CD4-positive, alpha-beta T cell treated with Interleukin-15 for 1 hour (primary cell): ENCODE data around the gene BEAN1.

Experiments
- DNase-seq: peaks from one replicate; pipeline ENCODE4 v3.0.0-alpha.2; 2020

BEAN1 gene

DNA sequence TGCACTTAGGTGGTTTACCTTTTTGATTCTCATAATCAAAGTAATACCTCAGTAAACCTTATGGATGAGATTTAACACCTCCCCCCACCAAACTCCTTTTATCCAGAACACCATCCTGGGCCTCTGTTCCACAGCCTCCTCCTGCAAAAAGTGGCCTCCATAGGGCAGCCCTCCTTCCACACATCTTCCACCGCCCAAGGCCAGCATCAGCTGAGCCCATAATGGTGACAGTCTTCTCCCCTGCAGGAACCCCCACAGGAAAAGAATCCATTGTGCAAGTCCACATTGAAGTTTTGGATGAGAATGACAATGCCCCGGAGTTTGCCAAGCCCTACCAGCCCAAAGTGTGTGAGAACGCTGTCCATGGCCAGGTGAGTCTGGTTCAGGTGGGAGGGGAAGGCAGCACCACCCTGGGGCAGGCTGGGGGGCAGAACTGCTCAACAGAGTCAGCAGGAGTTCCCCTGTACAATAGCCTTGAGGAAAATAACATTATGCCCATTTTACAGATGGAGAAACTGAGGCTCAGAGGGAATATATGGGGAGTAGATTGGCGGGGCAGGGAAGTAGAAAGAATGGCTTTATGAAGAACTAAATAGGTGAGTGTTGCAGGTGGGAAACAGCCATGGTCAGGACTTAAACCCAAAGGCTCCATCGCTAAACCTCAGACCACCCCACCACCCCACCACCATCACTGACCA is 29.2 kb upstream of the BEAN1 start:
- DNase-seq = no peak

DNA sequence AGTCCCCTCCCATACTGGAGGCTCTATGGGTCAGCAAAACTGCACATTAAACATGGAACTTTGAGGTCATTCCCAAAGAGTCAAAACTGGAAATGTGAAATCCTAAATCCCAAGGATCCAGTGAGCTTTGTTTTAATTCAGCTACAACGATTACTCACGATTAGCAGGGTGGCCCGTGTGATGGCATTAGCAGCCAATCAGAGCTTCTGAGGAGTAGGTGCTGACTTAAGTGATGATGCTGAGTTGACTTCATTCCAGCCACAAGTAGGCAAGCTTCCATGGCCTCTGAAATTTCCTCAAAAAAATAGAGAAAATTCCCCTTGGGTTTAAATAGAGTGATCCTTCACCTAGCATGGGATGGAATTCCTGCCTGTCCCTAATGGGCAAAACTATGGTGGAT is 28.1 kb upstream of the BEAN1 start:
- DNase-seq = no peak

DNA sequence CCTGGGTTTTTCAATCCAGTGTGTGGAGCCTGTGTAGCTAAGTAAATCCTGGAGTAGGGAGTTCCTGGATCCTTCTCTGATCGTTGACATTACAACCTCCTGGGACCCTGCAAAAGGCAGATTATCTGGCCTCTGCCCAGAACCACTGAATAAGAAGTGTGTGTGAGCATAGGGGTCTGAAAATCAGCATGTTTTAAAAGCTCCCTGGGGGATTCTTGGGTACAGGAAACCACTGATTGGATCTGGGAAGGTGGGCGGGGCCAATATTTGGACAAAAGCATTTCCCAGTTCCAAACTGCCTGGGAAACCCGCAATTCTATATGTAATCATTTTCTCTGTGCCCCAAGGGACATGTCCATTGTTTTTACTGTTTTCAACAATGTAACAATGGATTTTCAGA is 27.2 kb upstream of the BEAN1 start:
- no peak for DNase-seq

DNA sequence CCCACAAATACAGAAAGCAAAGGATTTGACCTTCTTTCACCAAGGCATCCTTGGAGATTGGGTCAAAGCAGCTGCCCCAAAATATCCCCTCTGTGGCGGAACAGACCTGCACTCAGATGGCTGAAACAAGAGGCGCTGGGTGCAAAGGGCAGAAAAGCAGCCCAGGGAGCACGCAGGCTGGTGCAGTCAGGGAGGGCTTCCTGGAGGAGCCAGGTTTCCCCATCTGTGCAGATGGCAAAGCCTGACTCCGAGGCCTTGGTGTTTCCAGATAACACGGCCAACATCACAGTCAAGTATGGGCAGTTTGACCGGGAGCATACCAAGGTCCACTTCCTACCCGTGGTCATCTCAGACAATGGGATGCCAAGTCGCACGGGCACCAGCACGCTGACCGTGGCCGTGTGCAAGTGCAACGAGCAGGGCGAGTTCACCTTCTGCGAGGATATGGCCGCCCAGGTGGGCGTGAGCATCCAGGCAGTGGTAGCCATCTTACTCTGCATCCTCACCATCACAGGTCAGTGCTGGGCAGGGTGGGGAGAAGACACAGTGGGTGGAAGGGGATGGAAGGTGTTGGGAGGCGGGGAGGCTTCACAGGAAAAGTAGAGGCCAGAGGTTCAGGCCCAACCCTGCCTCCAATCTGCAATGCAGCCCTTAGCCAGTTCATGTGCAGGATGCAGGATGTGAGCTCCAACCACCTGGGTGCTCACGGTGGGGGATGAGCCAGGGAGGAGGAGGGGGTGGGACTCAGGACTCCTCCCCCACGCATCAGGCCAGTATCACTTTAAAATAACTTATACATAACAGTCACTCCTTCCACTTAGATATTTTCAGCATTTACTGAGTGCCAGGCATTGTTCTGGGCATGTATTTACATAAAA is 26.4 kb upstream of the BEAN1 start:
- no peak for DNase-seq

GRCh38 chr16:66401610-66402009 is 25.5 kb upstream of the BEAN1 start:
- no peak for DNase-seq

- DNase-seq = no peak
Observed at GRCh38 chr16:66402166-66402565, 24.9 kb upstream of the BEAN1 start.

- no peak for DNase-seq
Observed at GRCh38 chr16:66402591-66403230, 24.4 kb upstream of the BEAN1 start.

DNA sequence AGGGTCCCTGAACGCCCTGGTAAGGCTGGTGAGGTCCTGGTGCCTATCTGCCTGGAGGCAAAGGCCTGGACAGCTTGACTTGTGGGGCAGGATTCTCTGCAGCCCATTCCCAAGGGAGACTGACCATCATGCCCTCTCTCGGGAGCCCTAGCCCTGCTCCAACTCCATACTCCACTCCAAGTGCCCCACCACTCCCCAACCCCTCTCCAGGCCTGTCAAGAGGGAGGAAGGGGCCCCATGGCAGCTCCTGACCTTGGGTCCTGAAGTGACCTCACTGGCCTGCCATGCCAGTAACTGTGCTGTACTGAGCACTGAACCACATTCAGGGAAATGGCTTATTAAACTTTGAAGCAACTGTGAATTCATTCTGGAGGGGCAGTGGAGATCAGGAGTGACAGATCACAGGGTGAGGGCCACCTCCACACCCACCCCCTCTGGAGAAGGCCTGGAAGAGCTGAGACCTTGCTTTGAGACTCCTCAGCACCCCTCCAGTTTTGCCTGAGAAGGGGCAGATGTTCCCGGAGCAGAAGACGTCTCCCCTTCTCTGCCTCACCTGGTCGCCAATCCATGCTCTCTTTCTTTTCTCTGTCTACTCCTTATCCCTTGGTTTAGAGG is 23.5 kb upstream of the BEAN1 start:
- DNase-seq = no peak

DNA sequence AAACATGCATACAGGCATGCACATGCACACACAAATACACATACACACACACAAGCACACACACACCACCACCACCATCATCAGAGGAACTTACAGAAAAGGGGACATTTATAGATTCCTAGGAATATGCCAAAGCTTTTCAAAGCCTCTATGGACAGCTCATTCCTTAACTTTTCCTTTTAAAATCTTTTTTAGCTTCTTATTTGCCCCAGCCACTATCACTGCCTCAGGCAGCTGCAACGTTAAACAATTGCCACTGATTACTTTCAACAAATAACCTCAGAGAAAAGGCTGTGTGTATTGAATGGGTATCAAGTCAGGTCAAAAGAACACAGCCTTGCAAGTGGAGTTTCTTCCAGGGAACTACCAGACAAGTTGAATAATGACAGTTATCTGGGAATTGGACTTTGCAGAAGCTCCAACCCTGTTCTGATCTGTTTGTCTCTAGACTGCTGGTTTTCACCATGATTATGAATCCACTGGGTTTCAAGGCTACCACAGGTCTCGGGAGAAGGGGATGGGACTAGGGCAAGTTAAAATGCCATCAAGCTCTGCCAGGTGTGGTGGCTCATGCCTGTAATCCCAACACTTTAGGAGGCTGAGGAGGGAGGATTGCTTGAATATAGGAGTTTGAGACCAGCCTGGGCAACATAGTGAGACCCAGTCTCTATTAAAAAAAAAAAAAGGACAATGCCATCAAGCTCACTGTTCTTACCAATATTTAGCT is 21.9 kb upstream of the BEAN1 start:
- DNase-seq = no peak

- peak; percentile 77 for DNase-seq
Observed at GRCh38 chr16:66406534-66407221, 20.4 kb upstream of the BEAN1 start.

DNA sequence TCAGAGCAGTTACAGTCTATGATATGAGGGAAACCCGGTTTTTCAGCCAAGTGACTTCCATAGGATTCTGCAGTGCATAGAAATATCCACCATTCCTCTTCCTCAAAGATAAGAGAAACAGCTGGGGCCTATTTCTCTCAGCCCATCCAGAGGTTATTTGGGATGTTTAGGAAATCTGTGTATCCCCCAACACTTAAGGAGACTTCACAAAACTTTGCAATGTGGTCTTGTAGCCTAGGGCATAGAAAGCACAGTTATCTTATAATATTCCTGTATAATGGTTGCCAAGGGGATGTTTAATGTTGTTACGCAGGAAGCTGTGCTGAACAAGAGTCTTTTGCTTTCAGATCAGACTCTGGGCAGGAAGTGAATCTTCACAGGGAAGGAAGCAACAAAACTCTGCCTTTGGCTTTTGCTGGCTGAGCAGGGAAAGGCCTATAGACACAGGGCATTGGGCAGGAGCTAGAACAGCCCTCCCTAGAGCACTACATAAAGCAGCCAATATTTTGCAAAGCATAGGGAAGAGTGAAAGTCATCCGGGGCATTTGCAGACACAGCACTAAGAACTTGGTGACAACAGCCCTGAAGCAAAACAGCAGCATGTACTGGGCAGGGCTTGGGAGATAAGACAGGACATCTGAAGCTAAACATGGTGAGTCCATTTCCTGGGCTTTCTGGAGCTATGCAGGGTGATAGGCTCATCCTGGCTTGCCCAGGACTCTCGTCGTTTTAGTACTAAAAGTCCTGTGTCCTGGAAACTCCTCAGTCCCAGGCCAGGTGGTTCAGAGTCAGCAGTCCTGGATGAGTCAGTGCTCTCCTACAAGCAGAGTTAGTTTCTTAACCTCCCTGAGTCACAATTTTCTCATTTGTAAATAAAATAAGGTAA is 18.7 kb upstream of the BEAN1 start:
- DNase-seq = no peak

- no peak for DNase-seq
Observed at GRCh38 chr16:66409156-66409555, 17.9 kb upstream of the BEAN1 start.

DNA sequence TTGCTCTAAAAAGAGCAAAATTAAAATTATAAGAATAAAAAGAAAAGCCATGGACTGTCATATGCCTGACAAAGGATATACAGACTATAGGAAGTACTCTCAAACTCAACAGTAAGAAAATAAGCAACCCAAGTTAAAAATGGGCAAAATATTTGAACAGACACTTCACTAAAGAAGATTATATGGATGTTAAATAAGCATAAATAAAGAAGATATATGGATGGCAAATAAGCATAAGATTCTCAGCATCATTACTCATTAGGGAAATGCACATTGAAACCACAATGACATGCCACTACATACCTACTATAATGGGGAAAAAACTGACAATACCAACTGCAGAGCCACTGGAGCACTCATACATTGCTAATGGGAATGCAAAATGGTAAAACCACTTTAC is 14.9 kb upstream of the BEAN1 start:
- no peak for DNase-seq

GRCh38 chr16:66414891-66415290 is 12.2 kb upstream of the BEAN1 start:
- DNase-seq = no peak

DNA sequence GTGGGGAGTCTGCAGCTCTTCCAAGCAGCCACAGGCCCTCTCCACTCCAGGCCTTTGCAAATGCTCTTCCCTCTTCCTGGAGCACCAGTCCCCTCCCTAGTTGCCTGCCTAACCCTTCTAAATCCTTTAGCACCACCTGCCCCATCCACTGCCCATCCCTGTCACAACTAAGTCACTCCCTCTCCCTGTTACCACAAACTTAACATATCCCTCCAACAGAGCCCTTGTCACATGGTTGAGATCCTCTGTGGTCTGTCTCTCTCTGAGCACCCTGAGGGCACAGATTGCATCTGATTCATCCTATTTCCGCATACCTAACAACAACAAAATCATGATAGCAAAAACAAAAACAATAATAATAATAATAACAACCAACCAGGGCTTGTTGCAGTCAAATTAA is 11.0 kb upstream of the BEAN1 start:
- DNase-seq = no peak

DNA sequence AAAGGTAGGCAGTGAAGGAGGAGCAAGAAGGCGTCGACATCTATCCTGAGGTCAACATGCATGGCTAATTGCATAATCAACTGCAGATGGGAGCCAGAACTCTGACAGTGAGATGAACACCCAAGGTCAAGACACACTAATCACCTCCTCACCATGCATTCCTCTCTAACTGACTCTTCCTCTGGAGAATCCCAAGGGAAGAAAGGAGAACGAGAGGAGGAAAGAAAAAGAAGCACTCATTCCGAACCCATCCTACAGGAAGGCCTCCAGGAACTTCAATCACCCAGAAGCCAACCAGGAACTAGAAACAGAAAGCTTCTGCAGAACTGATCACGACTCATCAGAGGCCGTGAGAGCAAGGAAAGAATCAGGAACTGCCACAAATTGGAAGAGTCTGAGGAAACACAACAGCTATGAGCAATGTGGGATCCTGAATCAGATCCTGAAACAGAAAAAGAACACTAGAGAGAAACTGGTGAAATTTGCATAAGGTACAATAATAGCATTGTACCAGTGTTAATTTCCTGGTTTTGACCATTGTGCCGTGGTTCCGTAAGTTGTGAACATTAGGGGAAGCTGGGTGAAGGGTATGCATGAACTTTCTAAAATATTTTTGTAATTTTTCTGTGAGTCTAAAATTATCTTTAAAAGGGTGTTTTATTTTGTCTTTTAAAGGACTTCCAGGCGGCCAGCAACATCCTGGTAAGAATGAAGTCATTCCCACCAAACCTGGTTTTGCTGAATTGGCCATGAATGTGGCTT is 10.0 kb upstream of the BEAN1 start:
- DNase-seq = no peak

DNA sequence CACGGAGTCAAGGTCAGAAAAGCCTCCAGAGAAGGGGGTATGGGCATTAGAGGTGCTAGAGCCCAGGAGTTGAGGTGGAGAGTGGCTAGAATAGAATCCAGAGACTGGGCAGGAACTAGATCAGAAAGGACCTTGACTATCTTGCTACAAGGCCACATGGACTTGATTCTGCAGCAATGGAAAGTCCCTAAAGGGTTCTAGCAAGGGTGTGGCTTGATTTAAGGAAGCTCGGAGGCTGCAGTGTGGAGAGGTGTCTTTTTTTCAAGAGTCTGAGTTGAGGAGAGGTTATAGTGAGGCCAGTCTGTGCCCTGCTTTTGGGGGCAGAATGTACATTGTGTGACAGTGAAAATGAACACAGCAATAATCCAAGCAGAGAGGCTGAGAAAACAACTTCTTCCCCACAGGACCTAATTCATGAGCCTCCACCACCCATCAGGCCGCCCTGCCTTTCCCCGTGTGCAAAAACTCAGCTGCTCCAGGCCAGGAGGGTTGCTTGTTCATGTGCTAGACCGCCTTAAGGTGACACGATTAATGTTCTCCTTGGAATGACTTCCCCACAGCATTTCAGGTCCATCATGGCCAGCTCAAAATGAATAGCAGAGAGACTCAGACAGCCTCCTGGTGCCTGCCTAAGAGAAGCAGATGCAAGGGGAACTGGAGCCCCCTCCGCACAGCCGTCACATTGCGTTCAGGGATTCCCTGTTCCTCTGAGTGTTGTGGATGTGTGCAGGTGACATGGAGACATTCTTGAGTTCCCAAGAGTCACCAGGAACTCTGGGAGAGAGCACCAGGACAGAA is 8.7 kb upstream of the BEAN1 start:
- DNase-seq = no peak

- no peak for DNase-seq
Observed at GRCh38 chr16:66419527-66419926, 7.6 kb upstream of the BEAN1 start.

DNA sequence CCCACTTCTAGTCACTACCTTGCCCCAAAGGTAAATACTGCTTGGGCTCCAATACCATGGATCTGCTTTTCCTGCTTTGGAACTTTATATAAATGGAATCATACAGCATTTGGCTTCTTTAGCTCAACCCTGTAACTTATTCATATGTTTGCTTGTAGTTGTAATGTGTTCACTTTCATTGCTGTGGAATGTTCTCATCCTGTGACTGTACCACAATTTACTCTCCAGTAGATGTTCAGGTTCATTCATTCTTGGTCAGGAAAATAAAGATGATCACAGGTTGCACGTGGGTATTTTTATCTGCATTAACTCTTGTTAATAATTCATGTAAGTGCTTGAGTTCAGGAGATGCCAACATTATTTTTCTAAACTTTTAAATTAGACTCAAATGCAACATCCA is 6.7 kb upstream of the BEAN1 start:
- no peak for DNase-seq
